Lower leg skin (tissue), 4 donors: Measurements from ENCODE around the gene THSD1. TPM values are rescaled to one million over a fixed set of nuclear protein-coding genes. Genes with fewer than 3 reads are reported as not detected.
A peak's percentile ranks its signal among the peaks of the same experiment; 100 is the strongest.

Source experiments
- DNase-seq, 2 donors: peaks; one replicate each; pipeline ENCODE4 v3.0.0-alpha.2; 2019; ENCODE audit warnings: low spot score in 2 of 2
- H3K4me3 ChIP-seq: fragments of 200-600 bp; sonication (generic); 2 replicates; pipeline ENCODE4 v1.5.1; 2017; ENCODE audit warnings: mild to moderate bottlenecking, low read depth; ENCODE audit not compliant: poor library complexity, severe bottlenecking
- POLR2A ChIP-seq, 2 donors: fragments of 450-650 bp; IDR thresholded peaks; one replicate each; pipeline ENCODE4 v1.6.1; 2016 to 2017; ENCODE audit warnings: antibody characterized with exemption in 2 of 2, mild to moderate bottlenecking in 1 of 2, moderate library complexity in 1 of 2
- WGBS, 2 donors: methylation state at CpG; one replicate each; pipeline ENCODE4 v1.1.5; 2018; 5-methylcytosine and 5-hydroxymethylcytosine counted together
- intact Hi-C: fragments of 100-400 bp; cut with DNase I; formaldehyde crosslinking; loops from one replicate; pipeline ENCODE4 v1.15.0; 2023; ENCODE audit warnings: low total_unique reads
- total RNA-seq, 4 donors: library from RNA; depleted of rRNA; stranded (reverse); fragments of >200 nt; gene quantifications; one replicate each; pipeline ENCODE4 v1.1.0, GENCODE V29; 2016
- TF ChIP-seq, protein P1 (sequence below), 3 donors: fragments of 450-650 bp; IDR thresholded peaks; one replicate each; pipeline ENCODE4 v1.5.1; 2016; ENCODE audit warnings: antibody characterized with exemption in 3 of 3, mild to moderate bottlenecking in 3 of 3, moderate library complexity in 2 of 3

Gene THSD1
- total RNA-seq, 4 donors from 2014 or later: 5.1 to 9.5 (median 6.3) TPM

DNA sequence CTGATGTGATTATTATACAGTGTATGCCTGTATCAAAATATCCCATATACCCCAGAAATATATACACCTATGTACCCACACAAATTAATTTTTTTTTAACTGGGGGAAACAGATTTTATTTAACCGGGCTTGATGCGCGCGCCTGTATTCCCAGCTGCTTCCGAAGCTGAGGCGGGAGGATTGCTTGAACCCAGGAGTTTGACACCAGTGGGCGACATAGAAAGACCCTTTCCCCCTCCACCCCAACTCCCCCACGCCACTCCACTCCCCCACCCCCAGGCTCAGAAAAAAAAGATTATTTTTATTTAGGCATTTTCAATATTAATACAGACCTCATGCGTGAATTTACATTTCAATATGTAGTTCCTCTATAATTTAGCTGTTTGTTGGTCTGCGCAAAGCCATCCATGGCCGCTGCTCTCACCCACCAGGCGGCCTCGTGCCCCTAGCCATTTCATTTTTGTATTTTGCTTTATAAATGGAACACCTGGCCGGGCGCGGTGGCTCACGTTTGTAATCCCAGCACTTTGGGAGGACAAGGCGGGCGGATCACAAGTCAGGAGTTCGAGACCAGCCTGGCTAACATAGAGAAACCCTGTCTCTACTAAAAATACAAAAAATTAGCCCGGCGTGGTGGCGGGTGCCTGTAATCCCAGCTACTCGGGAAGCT, 45.3 kb upstream of the THSD1 start:
- TF ChIP-seq POLR2A (IDR thresholded peaks at IDR 0.05): no peak
- TF ChIP-seq, protein P1, sequence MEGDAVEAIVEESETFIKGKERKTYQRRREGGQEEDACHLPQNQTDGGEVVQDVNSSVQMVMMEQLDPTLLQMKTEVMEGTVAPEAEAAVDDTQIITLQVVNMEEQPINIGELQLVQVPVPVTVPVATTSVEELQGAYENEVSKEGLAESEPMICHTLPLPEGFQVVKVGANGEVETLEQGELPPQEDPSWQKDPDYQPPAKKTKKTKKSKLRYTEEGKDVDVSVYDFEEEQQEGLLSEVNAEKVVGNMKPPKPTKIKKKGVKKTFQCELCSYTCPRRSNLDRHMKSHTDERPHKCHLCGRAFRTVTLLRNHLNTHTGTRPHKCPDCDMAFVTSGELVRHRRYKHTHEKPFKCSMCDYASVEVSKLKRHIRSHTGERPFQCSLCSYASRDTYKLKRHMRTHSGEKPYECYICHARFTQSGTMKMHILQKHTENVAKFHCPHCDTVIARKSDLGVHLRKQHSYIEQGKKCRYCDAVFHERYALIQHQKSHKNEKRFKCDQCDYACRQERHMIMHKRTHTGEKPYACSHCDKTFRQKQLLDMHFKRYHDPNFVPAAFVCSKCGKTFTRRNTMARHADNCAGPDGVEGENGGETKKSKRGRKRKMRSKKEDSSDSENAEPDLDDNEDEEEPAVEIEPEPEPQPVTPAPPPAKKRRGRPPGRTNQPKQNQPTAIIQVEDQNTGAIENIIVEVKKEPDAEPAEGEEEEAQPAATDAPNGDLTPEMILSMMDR (IDR thresholded peaks at IDR 0.05): no peak
- no peak overlapping the region for H3K4me3 ChIP-seq
- DNase-seq: no peak
- WGBS, 2 donors: 88 to 89% methylated on average over 24 of the region's 24 CpGs
- intact Hi-C loops: no loop called here

DNA sequence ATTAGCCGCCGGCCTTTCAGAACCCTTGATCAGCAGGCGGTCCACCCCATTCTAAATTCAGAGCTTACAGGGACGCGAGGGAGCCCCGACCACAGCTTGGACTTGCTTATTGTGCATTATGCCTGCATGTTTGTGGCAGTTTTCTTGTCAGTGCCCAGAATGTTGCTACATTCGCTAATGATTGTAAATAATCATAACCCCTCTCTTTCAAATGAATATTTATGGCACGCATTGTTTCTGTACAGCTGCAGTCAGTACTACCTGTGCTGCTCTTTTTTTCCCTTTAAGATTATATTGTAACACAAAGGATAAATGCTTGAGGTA, 44.8 kb upstream of the THSD1 start:
- WGBS, 2 donors: 5 to 6% methylated on average over 8 of the region's 8 CpGs
- intact Hi-C loops: no loop called here
- DNase-seq: no peak
- no peak overlapping the region for H3K4me3 ChIP-seq
- TF ChIP-seq POLR2A (IDR thresholded peaks at IDR 0.05): no peak
- TF ChIP-seq, protein P1 (IDR thresholded peaks at IDR 0.05): no peak

DNA sequence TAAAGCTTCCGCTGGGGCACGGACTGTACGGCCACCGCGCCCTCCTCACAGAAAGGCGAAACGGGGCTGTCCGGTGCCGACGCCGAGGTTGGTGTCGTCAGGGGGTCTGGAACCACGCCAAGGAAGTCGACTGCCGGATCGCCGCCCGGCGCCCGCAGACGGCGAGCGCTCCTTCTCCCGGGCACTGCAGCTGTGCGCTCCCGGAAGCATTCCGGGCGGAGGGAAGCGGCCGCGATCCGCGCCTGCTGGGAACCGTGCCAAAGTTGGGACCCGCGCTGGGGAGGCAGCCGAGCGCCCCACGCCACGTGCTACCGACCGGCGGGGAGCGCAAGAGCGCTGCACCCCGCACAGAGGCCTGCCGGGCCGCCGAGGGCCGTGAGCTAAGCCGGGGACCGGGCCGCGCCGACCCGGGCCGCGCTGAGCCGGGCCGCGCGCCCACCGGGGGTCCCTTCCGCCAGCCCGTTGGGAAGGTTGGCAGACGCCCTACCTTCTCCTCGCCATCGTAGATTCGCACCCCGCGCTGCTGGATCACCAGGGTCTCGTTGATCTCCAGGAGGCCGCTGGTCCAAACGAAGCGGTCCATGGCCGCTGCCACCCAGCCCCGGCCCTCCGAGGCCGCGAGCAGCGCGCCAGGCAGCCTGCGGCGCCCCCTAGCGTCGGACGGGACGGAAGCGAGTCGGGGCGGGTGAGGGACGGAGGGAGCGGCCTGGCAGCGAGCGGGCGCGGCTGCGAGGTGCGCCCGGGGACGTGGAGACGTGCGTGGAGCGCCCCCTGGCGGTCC, 44.2 kb upstream of the THSD1 start, which contains the start of gene VPS36:
Gene VPS36, minus strand, starts transcription at position 623 of the 781 bp plus-strand sequence. Its CDS starts 40 bp downstream, at position 583.
- peak; percentile 94 to 99 for DNase-seq
- H3K4me3 ChIP-seq: peak within 1 kb of the TSS; percentile 77
- WGBS, 2 donors: 0% methylated on average over 49 to 52 of the region's 105 CpGs
- intact Hi-C loops: no loop called here
- TF ChIP-seq, protein P1 (IDR thresholded peaks at IDR 0.05): peak in 2 of 3 donors; percentile 56 to 86
- TF ChIP-seq POLR2A (IDR thresholded peaks at IDR 0.05): peak in 1 of 2 donors; percentile 20

DNA sequence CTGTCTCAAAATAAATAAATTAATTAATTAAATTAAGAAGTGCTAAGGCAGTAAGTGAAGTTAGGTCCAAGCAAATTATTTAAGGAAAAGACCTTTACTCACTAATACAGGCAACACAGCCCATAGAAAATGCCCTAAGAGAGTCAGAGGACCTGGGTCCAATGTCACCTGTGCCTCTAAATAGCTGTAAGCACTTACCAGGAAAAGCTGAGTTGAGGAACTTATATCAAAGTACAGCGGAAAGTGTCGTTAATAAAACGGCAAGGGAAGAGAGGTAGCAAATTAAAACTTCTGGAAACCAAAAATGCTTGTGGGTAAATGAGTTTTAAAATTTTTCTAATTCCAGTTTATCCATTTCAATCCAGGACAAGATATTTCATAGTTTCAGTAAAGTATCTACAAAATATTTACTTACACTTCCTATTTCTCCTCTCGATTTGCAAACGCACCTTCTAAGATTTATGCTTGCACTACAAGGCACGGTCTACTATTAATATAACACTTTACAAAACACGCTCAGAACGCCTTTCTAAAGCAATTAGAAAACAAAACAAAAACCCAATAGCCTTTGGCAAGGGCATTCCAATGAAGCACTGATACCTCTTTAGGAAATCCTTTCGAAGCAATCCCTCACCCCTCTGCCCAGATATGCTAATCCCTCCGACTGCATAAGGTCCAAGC, 43.5 kb upstream of the THSD1 start:
- DNase-seq: no peak
- peak overlapping the region; percentile 77 for H3K4me3 ChIP-seq
- TF ChIP-seq, protein P1 (IDR thresholded peaks at IDR 0.05): no peak
- no peak for TF ChIP-seq POLR2A (IDR thresholded peaks at IDR 0.05)
- intact Hi-C loops: no loop called here
- WGBS, 2 donors: 3% methylated on average over 10 of the region's 10 CpGs

DNA sequence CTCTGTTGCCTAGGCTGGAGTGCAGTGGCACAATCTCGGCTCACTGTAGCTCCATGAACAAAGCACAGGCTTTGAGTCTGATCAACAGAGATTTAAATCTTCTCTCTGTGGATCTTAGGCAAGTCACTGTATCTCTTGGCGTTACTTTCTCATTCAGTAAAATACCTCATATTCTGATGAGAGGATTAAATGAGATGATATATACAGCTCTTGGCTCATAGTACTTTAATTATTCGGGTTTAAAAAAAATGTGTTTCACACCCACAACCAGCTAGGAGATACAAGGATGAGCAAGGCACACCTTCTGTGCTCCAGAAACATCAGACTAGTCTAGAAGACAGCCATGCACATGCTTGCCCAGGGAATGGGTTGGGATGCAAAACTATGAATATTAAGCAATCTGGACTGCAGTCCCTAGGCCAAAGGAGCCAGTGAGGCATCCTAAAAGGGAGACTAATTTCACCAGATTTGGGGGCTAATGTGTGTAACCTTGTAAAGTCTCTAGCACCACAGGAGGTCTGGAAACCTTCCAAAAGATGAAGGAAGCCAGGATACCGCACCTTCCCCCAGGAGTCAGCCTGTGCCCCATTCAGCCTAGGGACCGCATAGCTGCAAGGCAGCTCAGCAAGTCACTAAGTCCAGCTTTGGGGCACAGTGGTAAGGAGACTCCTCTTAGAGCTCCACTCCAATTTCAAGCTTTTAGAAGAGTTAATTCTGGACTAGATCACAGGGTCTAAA, 42.0 kb upstream of the THSD1 start:
- 59 to 60% methylated on average over 5 of the region's 5 CpGs for WGBS, 2 donors
- no peak for DNase-seq
- H3K4me3 ChIP-seq: no peak overlapping the region
- intact Hi-C loops: no loop called here
- no peak for TF ChIP-seq POLR2A (IDR thresholded peaks at IDR 0.05)
- TF ChIP-seq, protein P1 (IDR thresholded peaks at IDR 0.05): no peak
